ENCODE results near the gene OR2Z1.

OR2Z1 gene

GRCh38 chr19:8721334-8721733, at the start of gene OR2Z1:
Gene OR2Z1 (plus strand): TSS chr19:8721634. CDS start chr19:8731029, 9,395 bp downstream.
- DNase-seq: no peak

- DNase-seq: no peak
Observed at GRCh38 chr19:8673276-8673891, 48.0 kb upstream of the OR2Z1 start.

GRCh38 chr19:8675066-8675465, 46.4 kb upstream of the OR2Z1 start:
- no peak for DNase-seq

GRCh38 chr19:8678244-8678807, 43.1 kb upstream of the OR2Z1 start:
- DNase-seq: no peak

- no peak for DNase-seq
Observed at GRCh38 chr19:8680676-8681344, 40.6 kb upstream of the OR2Z1 start.

- DNase-seq: no peak
Observed at GRCh38 chr19:8681345-8682029, 39.9 kb upstream of the OR2Z1 start.

GRCh38 chr19:8682472-8682871, 39.0 kb upstream of the OR2Z1 start:
- no peak for DNase-seq

- DNase-seq: no peak
Observed at GRCh38 chr19:8682931-8683330, 38.5 kb upstream of the OR2Z1 start.

GRCh38 chr19:8684001-8684902, 37.2 kb upstream of the OR2Z1 start:
- no peak for DNase-seq

GRCh38 chr19:8686549-8686948, 34.9 kb upstream of the OR2Z1 start:
- no peak for DNase-seq

- no peak for DNase-seq
Observed at GRCh38 chr19:8688930-8689329, 32.5 kb upstream of the OR2Z1 start.

- no peak for DNase-seq
Observed at GRCh38 chr19:8690753-8691539, 30.5 kb upstream of the OR2Z1 start.

GRCh38 chr19:8695501-8695900, 25.9 kb upstream of the OR2Z1 start:
- no peak for DNase-seq

- no peak for DNase-seq
Observed at GRCh38 chr19:8695911-8696310, 25.5 kb upstream of the OR2Z1 start.

- DNase-seq: no peak
Observed at GRCh38 chr19:8696993-8697392, 24.4 kb upstream of the OR2Z1 start.

- no peak for DNase-seq
Observed at GRCh38 chr19:8697671-8698432, 23.6 kb upstream of the OR2Z1 start.

GRCh38 chr19:8698433-8699063, 22.9 kb upstream of the OR2Z1 start, which contains the start of gene ACTL9:
Gene ACTL9 (minus strand): TSS chr19:8698795. CDS start chr19:8698701, 94 bp downstream.
- no peak for DNase-seq

- DNase-seq: no peak
Observed at GRCh38 chr19:8699908-8700307, 21.5 kb upstream of the OR2Z1 start.

GRCh38 chr19:8700956-8701355, 20.5 kb upstream of the OR2Z1 start:
- DNase-seq: no peak

GRCh38 chr19:8702350-8702749, 19.1 kb upstream of the OR2Z1 start:
- DNase-seq: no peak

- DNase-seq: no peak
Observed at GRCh38 chr19:8703223-8703622, 18.2 kb upstream of the OR2Z1 start.

All from NCI-H510A (cell line).